PC-3 (cell line): Measurements from ENCODE around the gene TNFSF10. TPM values are rescaled to one million over a fixed set of nuclear protein-coding genes. Genes with fewer than 3 reads are reported as not detected.
A peak's percentile ranks its signal among the peaks of the same experiment; 100 is the strongest.
"Not testable (repeated sequence)": the region's sequence is repeated elsewhere in the genome, so short reads cannot be mapped to it uniquely, and the experiment has no call there.

ENCODE experiments used
- ATAC-seq: fragments of 200-7000 bp; cut with Tn5 transposase; 2 replicates; pipeline ENCODE4 v1.9.1; 2020; ENCODE audit warnings: mild to moderate bottlenecking, moderate library complexity
- BruUV-seq: library from RNA; stranded (reverse); fragments of 400-500 nt; replicated peaks from 2 replicates; lab custom pipeline; 2021; lab: Mats Ljungman, UMichigan
- CTCF ChIA-PET: fragments of 300-600 bp; sonication (Branson Sonifier 250); formaldehyde crosslinking; loops from one replicate; lab custom pipeline; 2022; ENCODE audit warnings: antibody characterized with exemption; lab: Charles Lee
- POLR2A ChIA-PET: fragments of 300-600 bp; sonication (Branson Sonifier 250); formaldehyde crosslinking; loops from one replicate; lab custom pipeline; 2022; ENCODE audit warnings: antibody characterized with exemption; ENCODE audit not compliant: unreplicated experiment; lab: Charles Lee
- DNase-seq: peaks from one replicate; pipeline ENCODE4 v3.0.0-alpha.2; 2015
- H2AFZ ChIP-seq: fragments of 300-600 bp; sonication (generic); 2 replicates; pipeline ENCODE4 v1.6.0; 2016; ENCODE audit warnings: antibody characterized with exemption, low read length
- H3F3A ChIP-seq: fragments of 300-600 bp; sonication (generic); one replicate; pipeline ENCODE4 v1.6.0; 2017; ENCODE audit warnings: antibody characterized with exemption, low read length, control low read depth, mild to moderate bottlenecking; ENCODE audit not compliant: unreplicated experiment
- H3K27ac ChIP-seq: fragments of 300-600 bp; sonication (generic); 2 replicates; pipeline ENCODE4 v1.5.1; 2016; ENCODE audit warnings: mild to moderate bottlenecking, low read length
- H3K27me3 ChIP-seq: fragments of 300-600 bp; sonication (generic); 2 replicates; pipeline ENCODE4 v1.6.1; 2016; ENCODE audit warnings: low read length, mixed read lengths
- H3K36me3 ChIP-seq: fragments of 300-600 bp; sonication (generic); 2 replicates; pipeline ENCODE4 v1.6.1; 2016; ENCODE audit warnings: low read depth, mixed run types, low read length, mixed read lengths
- H3K4me1 ChIP-seq: fragments of 300-600 bp; sonication (generic); 2 replicates; pipeline ENCODE4 v1.5.1; 2016; ENCODE audit warnings: low read length; ENCODE audit not compliant: insufficient read depth
- H3K4me2 ChIP-seq: fragments of 300-600 bp; sonication (generic); 2 replicates; pipeline ENCODE4 v1.6.0; 2016; ENCODE audit warnings: low read length
- H3K4me3 ChIP-seq: fragments of 300-600 bp; sonication (generic); 2 replicates; pipeline ENCODE4 v1.5.1; 2016; ENCODE audit warnings: mild to moderate bottlenecking, low read length, mixed read lengths
- H3K79me2 ChIP-seq: fragments of 300-600 bp; sonication (generic); 2 replicates; pipeline ENCODE4 v1.6.1; 2017; ENCODE audit warnings: low read length, mixed read lengths
- H3K9ac ChIP-seq: fragments of 300-600 bp; sonication (generic); 2 replicates; pipeline ENCODE4 v1.6.0; 2016; ENCODE audit warnings: mild to moderate bottlenecking, low read length
- H3K9me2 ChIP-seq: fragments of 300-600 bp; sonication (generic); replicated peaks from 2 replicates; pipeline ENCODE4 v1.6.1; 2016; ENCODE audit warnings: mixed run types, low read length, mixed read lengths
- H3K9me3 ChIP-seq: fragments of 300-600 bp; sonication (generic); 2 replicates; pipeline ENCODE4 v1.6.1; 2016; ENCODE audit warnings: low read length, mixed read lengths
- H4K20me1 ChIP-seq: fragments of 300-600 bp; sonication (generic); 2 replicates; pipeline ENCODE4 v1.6.1; 2016; ENCODE audit warnings: low read length, mixed read lengths
- CTCF ChIP-seq: fragments of 300-600 bp; sonication (generic); conservative IDR thresholded peaks from 2 replicates; pipeline ENCODE4 v1.5.1; 2017; ENCODE audit warnings: antibody characterized with exemption, low read depth, mild to moderate bottlenecking, low read length
- EZH2 ChIP-seq: fragments of 300-600 bp; sonication (generic); IDR thresholded peaks from one replicate; pipeline ENCODE4 v1.6.1; 2017; ENCODE audit warnings: antibody characterized with exemption, mild to moderate bottlenecking, low read length; ENCODE audit not compliant: unreplicated experiment
- EZH2phosphoT487 ChIP-seq: fragments of 300-600 bp; sonication (generic); IDR thresholded peaks from 2 replicates; pipeline ENCODE4 v1.6.1; 2018; ENCODE audit warnings: mild to moderate bottlenecking, antibody characterized with exemption, low read length, borderline replicate concordance
- intact Hi-C: fragments of 100-400 bp; cut with micrococcal nuclease; formaldehyde crosslinking; loops from 2 replicates; pipeline ENCODE4 v1.9.0; 2023
- total RNA-seq: library from RNA; depleted of rRNA; stranded (reverse); fragments of >200 nt; gene quantifications from 2 replicates; pipeline ENCODE4 v1.2.3, GENCODE V29; 2014

The TNFSF10 gene
- total RNA-seq, 1 experiment from 2014 or later: 0.58 TPM

- H3F3A ChIP-seq, H3K9ac ChIP-seq, H3K9me3 ChIP-seq, H4K20me1 ChIP-seq, H3K79me2 ChIP-seq, H3K4me3 ChIP-seq, H3K36me3 ChIP-seq, H3K9me2 ChIP-seq, BruUV-seq, H3K4me2 ChIP-seq, POLR2A ChIA-PET, CTCF ChIA-PET, H3K27ac ChIP-seq, H3K4me1 ChIP-seq: not testable (repeated sequence)
- DNase-seq: peak; percentile 81
- Histone ChIP-seq H3K27me3 (peaks cover 11% of the 10 kb centered on the region; the same call in 1 of the 2 replicates), H2AFZ (0 out of 2 replicates have a peak overlapping the region, but pooled peaks have one; percentile 46)
- peak; percentile 78 for TF ChIP-seq CTCF
- peak; percentile 76 for ATAC-seq
- intact Hi-C loops: loop anchor here (1.0 kb wide), 4 partner anchors 72 to 176 kb away; no protein-coding TSS in a partner anchor
These were observed 33.0 kb downstream of the TNFSF10 start for GRCh38 chr3:172490198-172490669.

- no TSS peak for BruUV-seq
- no peaks in the 10 kb centered on the region for H3K79me2 ChIP-seq
- H3K36me3 ChIP-seq: no peaks in the 10 kb centered on the region
- no peaks in the 10 kb centered on the region for H4K20me1 ChIP-seq
- no peak overlapping the region for H3K9ac ChIP-seq
- no peak for ATAC-seq
- TF ChIP-seq EZH2phosphoT487 (no peak), CTCF (no peak), EZH2 (no peak)
- POLR2A ChIA-PET: no interaction called here
- no peak for DNase-seq
- 0 out of 2 replicates have a peak, but pooled peaks cover 5% of the 10 kb centered on the region for H3K4me1 ChIP-seq
- H3K9me3 ChIP-seq: 0 out of 2 replicates have a peak, but pooled peaks cover 4% of the 10 kb centered on the region
- no peak overlapping the region for H3K27ac ChIP-seq
- no peak overlapping the region for H3K4me2 ChIP-seq
- CTCF ChIA-PET: no interaction called here
- H2AFZ ChIP-seq: no peak overlapping the region
- intact Hi-C loops: loop anchor here (5.0 kb wide), 2 partner anchors 71 to 831 kb away; no protein-coding TSS in a partner anchor
- H3F3A ChIP-seq: no peaks in the 10 kb centered on the region
- no peaks in the 10 kb centered on the region for H3K9me2 ChIP-seq
- H3K4me3 ChIP-seq: no peak overlapping the region
- no peaks in the 10 kb centered on the region for H3K27me3 ChIP-seq
These were observed 45.1 kb downstream of the TNFSF10 start for GRCh38 chr3:172478116-172478515.

GRCh38 chr3:172476347-172476746 is 46.9 kb downstream of the TNFSF10 start:
- TF ChIP-seq EZH2 (no peak), CTCF (no peak), EZH2phosphoT487 (no peak)
- POLR2A ChIA-PET: interaction anchor here (0.6 to 0.7 kb wide), 2 partner anchors 646 to 743 kb away, joined by 5 to 6 read pairs; no protein-coding TSS in a partner anchor
- no peaks in the 10 kb centered on the region for H3K27me3 ChIP-seq
- peak overlapping the region; percentile 85 for H3K4me2 ChIP-seq
- CTCF ChIA-PET: interaction anchor here (0.5 to 2.0 kb wide), 7 partner anchors 15 to 686 kb away, joined by 3 to 16 read pairs (median 4); no protein-coding TSS in a partner anchor
- ATAC-seq (no peak), DNase-seq (no peak)
- no peak overlapping the region for H3K27ac ChIP-seq
- H3K79me2 ChIP-seq: no peaks in the 10 kb centered on the region
- 0 out of 2 replicates have a peak, but pooled peaks cover 5% of the 10 kb centered on the region for H3K4me1 ChIP-seq
- intact Hi-C loops: loop anchor here (5.0 kb wide), 2 partner anchors 69 to 829 kb away; no protein-coding TSS in a partner anchor
- no peaks in the 10 kb centered on the region for H3K36me3 ChIP-seq
- no peaks in the 10 kb centered on the region for H4K20me1 ChIP-seq
- peak overlapping the region; percentile 98 for H2AFZ ChIP-seq
- peak overlapping the region; percentile 43; the same call in 1 of the 2 replicates for H3K9ac ChIP-seq
- H3F3A ChIP-seq: no peaks in the 10 kb centered on the region
- H3K9me3 ChIP-seq: no peaks in the 10 kb centered on the region
- H3K4me3 ChIP-seq: peak overlapping the region; percentile 77
- no TSS peak for BruUV-seq
- no peaks in the 10 kb centered on the region for H3K9me2 ChIP-seq
